ENCODE results near the gene PRDX1. TPM values are rescaled to one million over a fixed set of nuclear protein-coding genes. Genes with fewer than 3 reads are reported as not detected.
"Not testable (repeated sequence)": the region's sequence is repeated elsewhere in the genome, so short reads cannot be mapped to it uniquely, and the experiment has no call there.

The PRDX1 gene
- total RNA-seq, 1 experiment from 2014 or later, result 967 TPM

DNA sequence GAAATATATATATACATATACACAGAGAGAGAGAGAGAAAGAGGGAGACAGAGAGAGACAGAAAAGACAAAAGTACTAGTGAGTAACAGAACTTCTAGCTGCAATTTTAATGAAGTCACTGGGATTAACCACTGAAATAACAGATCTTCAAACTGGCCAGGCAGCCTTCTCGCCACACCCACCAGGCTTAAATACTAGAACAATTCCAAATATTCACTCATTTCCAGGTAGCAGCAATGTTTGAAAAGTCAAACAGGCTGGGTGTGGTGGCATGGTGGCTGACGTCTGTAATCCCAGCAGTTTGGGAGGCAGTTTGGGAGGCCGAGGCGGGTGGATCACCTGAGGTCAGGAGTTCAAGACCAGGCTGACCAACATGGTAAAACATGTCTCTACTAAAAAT lies 5.2 kb downstream of the PRDX1 start:
- ChIA-PET POLR2A (ENCODE audit: unreplicated experiment) (no interaction called here), CTCF (no interaction called here)
- Histone ChIP-seq H3K27me3 (ENCODE audit: low read length) (no peaks in the 10 kb centered on the region), H3K9me2 (replicated peaks; ENCODE audit: low read length) (no peaks in the 10 kb centered on the region), H3K9me3 (ENCODE audit: low read length) (no peaks in the 10 kb centered on the region), H4K20me1 (ENCODE audit: low read length) (peaks cover 56% of the 10 kb centered on the region), H3K79me2 (ENCODE audit: low read length) (peaks cover 65% of the 10 kb centered on the region), H3K36me3 (ENCODE audit: low read depth, low read length) (peaks cover 59% of the 10 kb centered on the region), H3K27ac (ENCODE audit: low read length) (no peak overlapping the region), H3K4me1 (ENCODE audit: insufficient read depth, low read length) (peaks cover 22% of the 10 kb centered on the region), H3K4me2 (ENCODE audit: low read length) (no peak overlapping the region), H3K4me3 (ENCODE audit: low read length) (no peak overlapping the region), H3K9ac (ENCODE audit: low read length) (no peak overlapping the region), H2AFZ (ENCODE audit: low read length) (no peak overlapping the region), H3F3A (ENCODE audit: low read length, unreplicated experiment) (no peaks in the 10 kb centered on the region)
- BruUV-seq (replicated peaks), result no TSS peak
- TF ChIP-seq EZH2phosphoT487 (IDR thresholded peaks at IDR 0.05; ENCODE audit: borderline replicate concordance, low read length) (no peak), EZH2 (IDR thresholded peaks at IDR 0.05; ENCODE audit: low read length, unreplicated experiment) (no peak)
- TF ChIP-seq, protein P1, sequence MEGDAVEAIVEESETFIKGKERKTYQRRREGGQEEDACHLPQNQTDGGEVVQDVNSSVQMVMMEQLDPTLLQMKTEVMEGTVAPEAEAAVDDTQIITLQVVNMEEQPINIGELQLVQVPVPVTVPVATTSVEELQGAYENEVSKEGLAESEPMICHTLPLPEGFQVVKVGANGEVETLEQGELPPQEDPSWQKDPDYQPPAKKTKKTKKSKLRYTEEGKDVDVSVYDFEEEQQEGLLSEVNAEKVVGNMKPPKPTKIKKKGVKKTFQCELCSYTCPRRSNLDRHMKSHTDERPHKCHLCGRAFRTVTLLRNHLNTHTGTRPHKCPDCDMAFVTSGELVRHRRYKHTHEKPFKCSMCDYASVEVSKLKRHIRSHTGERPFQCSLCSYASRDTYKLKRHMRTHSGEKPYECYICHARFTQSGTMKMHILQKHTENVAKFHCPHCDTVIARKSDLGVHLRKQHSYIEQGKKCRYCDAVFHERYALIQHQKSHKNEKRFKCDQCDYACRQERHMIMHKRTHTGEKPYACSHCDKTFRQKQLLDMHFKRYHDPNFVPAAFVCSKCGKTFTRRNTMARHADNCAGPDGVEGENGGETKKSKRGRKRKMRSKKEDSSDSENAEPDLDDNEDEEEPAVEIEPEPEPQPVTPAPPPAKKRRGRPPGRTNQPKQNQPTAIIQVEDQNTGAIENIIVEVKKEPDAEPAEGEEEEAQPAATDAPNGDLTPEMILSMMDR (conservative IDR thresholded peaks at IDR 0.05; ENCODE audit: low read depth, low read length), result no peak
- intact Hi-C loops (cut with micrococcal nuclease), result no loop called here
- peak; percentile 38 for DNase-seq
- ATAC-seq, result no peak

DNA sequence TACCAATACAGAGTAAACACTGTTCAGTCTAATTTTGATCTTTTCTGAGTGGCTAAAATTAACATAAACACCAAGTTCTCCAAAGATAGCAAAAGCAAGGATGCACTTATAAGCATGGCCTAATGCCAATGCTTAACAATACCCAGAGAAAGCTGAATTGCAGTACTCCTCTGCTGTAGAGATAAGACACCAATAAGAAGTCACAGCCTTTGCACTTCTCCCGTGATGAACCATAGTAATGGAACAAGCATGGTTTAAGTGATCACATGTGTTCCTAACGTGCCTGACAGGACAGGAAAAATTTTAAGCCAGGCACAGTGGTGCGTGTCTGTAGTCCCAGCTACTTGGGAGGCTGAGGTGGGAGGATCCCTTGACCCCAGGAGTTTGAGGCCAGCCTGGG lies 5.6 kb downstream of the PRDX1 start:
- Histone ChIP-seq H3K9me2 (replicated peaks; ENCODE audit: low read length) (no peaks in the 10 kb centered on the region), H3K9ac (ENCODE audit: low read length) (no peak overlapping the region), H3K36me3 (ENCODE audit: low read depth, low read length) (peaks cover 63% of the 10 kb centered on the region), H3K4me2 (ENCODE audit: low read length) (no peak overlapping the region), H3K27ac (ENCODE audit: low read length) (no peak overlapping the region), H3K4me1 (ENCODE audit: insufficient read depth, low read length) (peaks cover 22% of the 10 kb centered on the region), H2AFZ (ENCODE audit: low read length) (no peak overlapping the region), H3F3A (ENCODE audit: low read length, unreplicated experiment) (no peaks in the 10 kb centered on the region), H4K20me1 (ENCODE audit: low read length) (peaks cover 52% of the 10 kb centered on the region), H3K9me3 (ENCODE audit: low read length) (no peaks in the 10 kb centered on the region), H3K79me2 (ENCODE audit: low read length) (peaks cover 61% of the 10 kb centered on the region), H3K4me3 (ENCODE audit: low read length) (no peak overlapping the region), H3K27me3 (ENCODE audit: low read length) (no peaks in the 10 kb centered on the region)
- ChIA-PET CTCF (no interaction called here), POLR2A (ENCODE audit: unreplicated experiment) (no interaction called here)
- BruUV-seq (replicated peaks), result no TSS peak
- intact Hi-C loops (cut with micrococcal nuclease), result no loop called here
- TF ChIP-seq EZH2phosphoT487 (IDR thresholded peaks at IDR 0.05; ENCODE audit: borderline replicate concordance, low read length) (no peak), EZH2 (IDR thresholded peaks at IDR 0.05; ENCODE audit: low read length, unreplicated experiment) (no peak)
- TF ChIP-seq, protein P1 (conservative IDR thresholded peaks at IDR 0.05; ENCODE audit: low read depth, low read length), result no peak
- ATAC-seq (no peak), DNase-seq (no peak)

DNA sequence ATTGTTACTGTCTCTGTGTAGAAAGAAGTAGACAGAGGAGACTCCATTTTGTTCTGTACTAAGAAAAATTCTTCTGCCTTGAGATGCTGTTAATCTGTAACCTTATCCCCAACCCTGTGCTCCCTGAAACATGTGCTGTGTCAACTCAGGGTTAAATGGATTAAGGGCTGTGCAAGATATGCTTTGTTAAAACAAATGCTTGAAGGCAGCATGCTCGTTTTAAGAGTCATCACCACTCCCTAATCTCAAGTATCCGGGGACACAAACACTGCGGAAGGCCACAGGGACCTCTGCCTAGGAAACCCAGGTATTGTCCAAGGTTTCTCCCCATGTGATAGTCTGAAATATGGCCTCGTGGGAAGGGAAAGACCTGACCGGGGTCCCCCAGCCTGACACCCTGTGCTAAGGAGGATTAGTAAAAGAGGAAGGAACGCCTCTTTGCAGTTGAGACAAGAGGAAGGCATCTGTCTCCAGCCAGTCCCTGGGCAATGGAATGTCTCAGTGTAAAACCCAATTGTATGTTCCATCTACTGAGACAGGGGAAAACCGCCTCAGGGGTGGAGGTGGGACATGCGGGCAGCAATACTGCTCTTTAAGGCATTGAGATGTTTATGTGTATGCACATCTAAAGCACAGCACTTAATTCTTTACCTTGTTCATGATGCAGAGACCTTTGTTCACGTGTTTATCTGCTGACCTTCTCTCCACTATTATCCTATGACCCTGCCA lies 8.0 kb downstream of the PRDX1 start:
- CTCF ChIA-PET, result interaction anchor here (1.1 kb wide), 1 partner anchor 56 kb away, joined by 5 read pairs; no protein-coding TSS in a partner anchor
- H3F3A ChIP-seq (ENCODE audit: low read length, unreplicated experiment), result peaks cover 11% of the 10 kb centered on the region
- H3K4me3 ChIP-seq (ENCODE audit: low read length); H3K9me3 ChIP-seq (ENCODE audit: low read length); H3K9ac ChIP-seq (ENCODE audit: low read length); BruUV-seq (replicated peaks); H2AFZ ChIP-seq (ENCODE audit: low read length); intact Hi-C loops (cut with micrococcal nuclease); H3K27me3 ChIP-seq (ENCODE audit: low read length); H3K27ac ChIP-seq (ENCODE audit: low read length); POLR2A ChIA-PET (ENCODE audit: unreplicated experiment); H3K9me2 ChIP-seq (replicated peaks; ENCODE audit: low read length); H3K4me2 ChIP-seq (ENCODE audit: low read length); DNase-seq; ATAC-seq: not testable (repeated sequence)
- peaks cover 30% of the 10 kb centered on the region for H4K20me1 ChIP-seq (ENCODE audit: low read length)
- peaks cover 37% of the 10 kb centered on the region for H3K79me2 ChIP-seq (ENCODE audit: low read length)
- H3K4me1 ChIP-seq (ENCODE audit: insufficient read depth, low read length), result peaks cover 12% of the 10 kb centered on the region
- H3K36me3 ChIP-seq (ENCODE audit: low read depth, low read length), result peaks cover 78% of the 10 kb centered on the region
